K562 (cell line): ENCODE measurements around the gene MRPL55. TPM values are rescaled to one million over a fixed set of nuclear protein-coding genes. Genes with fewer than 3 reads are reported as not detected.

ENCODE experiments used
- CHD2 ChIP-seq: IDR thresholded peaks from 2 replicates; pipeline ENCODE4 v1.6.1; 2011; ENCODE audit warnings: low read depth, low read length
- ETS2 ChIP-seq: IDR thresholded peaks from 2 replicates; pipeline ENCODE4 v1.6.1; 2016; ENCODE audit warnings: borderline replicate concordance, missing genetic modification characterization, mild to moderate bottlenecking, moderate library complexity, missing compliant biosample characterization; ENCODE audit not compliant: poor library complexity, severe bottlenecking
- ETV1 ChIP-seq: fragments of 450-650 bp; conservative IDR thresholded peaks from 2 replicates; pipeline ENCODE4 v1.6.1; 2016; ENCODE audit warnings: missing genetic modification characterization, control low read depth, low read depth, missing compliant biosample characterization
- HDAC3 ChIP-seq: fragments of 450-650 bp; IDR thresholded peaks from 2 replicates; pipeline ENCODE4 v1.6.1; 2018; ENCODE audit warnings: borderline replicate concordance, mild to moderate bottlenecking, moderate library complexity; ENCODE audit not compliant: partially characterized antibody
- HINFP ChIP-seq: fragments of 450-650 bp; conservative IDR thresholded peaks from 2 replicates; pipeline ENCODE4 v1.6.1; 2016; ENCODE audit warnings: missing genetic modification characterization, low read depth, mild to moderate bottlenecking, control low read depth, missing compliant biosample characterization
- ID3 ChIP-seq, 2 experiments: fragments of 250-450 bp in 1 of 2; fragments of 450-650 bp in 1 of 2; sonication (Bioruptor Pico) in 1 of 2; IDR thresholded peaks; 2 replicates each; pipeline versions ENCODE4 v1.6.1 to v1.8.0; 2016 to 2021; ENCODE audit warnings: mild to moderate bottlenecking in 2 of 2, moderate library complexity in 2 of 2, missing compliant biosample characterization in 1 of 2, missing genetic modification characterization in 1 of 2
- LEF1 ChIP-seq: fragments of 450-650 bp; IDR thresholded peaks from 2 replicates; pipeline ENCODE4 v1.6.1; 2016; ENCODE audit warnings: mild to moderate bottlenecking
- NELFE ChIP-seq: IDR thresholded peaks from 2 replicates; pipeline ENCODE4 v1.6.1; 2011; ENCODE audit warnings: mild to moderate bottlenecking; ENCODE audit not compliant: insufficient read depth, insufficient read length
- NR3C1 ChIP-seq: sonication (generic); formaldehyde crosslinking; IDR thresholded peaks from 2 replicates; pipeline ENCODE4 v1.8.1; 2022; ENCODE audit warnings: missing genetic modification reagents
- PML ChIP-seq: IDR thresholded peaks from 2 replicates; pipeline ENCODE4 v1.6.1; 2012; ENCODE audit warnings: low read length, inconsistent platforms
- SFPQ ChIP-seq: fragments of 200-400 bp; formaldehyde crosslinking; IDR thresholded peaks from 2 replicates; pipeline ENCODE4 v1.6.1; 2017; ENCODE audit warnings: mild to moderate bottlenecking, low read depth, low read length, moderate library complexity
- STAG1 ChIP-seq: sonication (generic); formaldehyde crosslinking; IDR thresholded peaks from 2 replicates; pipeline ENCODE4 v1.5.0; 2020; ENCODE audit warnings: missing genetic modification reagents, borderline replicate concordance
- ZNF212 ChIP-seq: fragments of 450-650 bp; formaldehyde crosslinking; IDR thresholded peaks from 2 replicates; pipeline ENCODE4 v1.4.0; 2020; ENCODE audit warnings: mild to moderate bottlenecking
- ZNF354B ChIP-seq: fragments of 250-450 bp; sonication (Bioruptor Pico); IDR thresholded peaks from 2 replicates; pipeline ENCODE4 v1.4.0; 2020
- ZNF655 ChIP-seq: fragments of 250-450 bp; sonication (Bioruptor Pico); IDR thresholded peaks from 2 replicates; pipeline ENCODE4 v1.5.0; 2021
- ZNF778 ChIP-seq: fragments of 450-650 bp; formaldehyde crosslinking; IDR thresholded peaks from 2 replicates; pipeline ENCODE4 v1.4.0; 2020; ENCODE audit warnings: mild to moderate bottlenecking, moderate library complexity
- polyA plus RNA-seq, 8 experiments: library from polyadenylated mRNA; depleted of rRNA in 4 of 8; stranded (reverse) in 5 of 8; unstranded in 3 of 8; fragments of >200 nt; fragmentation: Nextera tagmentation in 2 of 8; fragmentation: Illumina TruSeq in 1 of 8; extraction: Ambion mirVana in 2 of 8; extraction: Trizol in 1 of 8; gene quantifications; 2 replicates each; pipeline versions ENCODE4 v1.2.1 to v1.2.3, GENCODE V29; 2011 to 2014; ENCODE audit warnings: inconsistent platforms in 1 of 8, missing spikeins in 1 of 8
- total RNA-seq, 7 experiments: library from RNA; depleted of rRNA in 6 of 7; stranded (reverse); fragments of >200 nt in 6 of 7; fragmentation: Illumina TruSeq in 2 of 7; extraction: Trizol in 2 of 7; gene quantifications; 2 replicates each; pipeline versions ENCODE4 v1.2.1 to v1.2.3, GENCODE V29; 2011 to 2021; ENCODE audit warnings: low replicate concordance in 1 of 7
- TF ChIP-seq, protein P1 (sequence below): sonication (generic); formaldehyde crosslinking; IDR thresholded peaks from 2 replicates; pipeline ENCODE4 v1.8.1; 2022; ENCODE audit warnings: missing genetic modification reagents
- TF ChIP-seq, protein P2 (sequence below): fragments of 450-650 bp; IDR thresholded peaks from 2 replicates; pipeline ENCODE4 v1.6.1; 2018; ENCODE audit warnings: mild to moderate bottlenecking, low read depth; ENCODE audit not compliant: partially characterized antibody

MRPL55 gene
- total and polyA plus RNA-seq, 9 of the 15 experiments (the other 6 are each of a cell fraction or from before 2014, with no cell fraction given), result 34.9 to 228 (median 81.0) TPM

DNA sequence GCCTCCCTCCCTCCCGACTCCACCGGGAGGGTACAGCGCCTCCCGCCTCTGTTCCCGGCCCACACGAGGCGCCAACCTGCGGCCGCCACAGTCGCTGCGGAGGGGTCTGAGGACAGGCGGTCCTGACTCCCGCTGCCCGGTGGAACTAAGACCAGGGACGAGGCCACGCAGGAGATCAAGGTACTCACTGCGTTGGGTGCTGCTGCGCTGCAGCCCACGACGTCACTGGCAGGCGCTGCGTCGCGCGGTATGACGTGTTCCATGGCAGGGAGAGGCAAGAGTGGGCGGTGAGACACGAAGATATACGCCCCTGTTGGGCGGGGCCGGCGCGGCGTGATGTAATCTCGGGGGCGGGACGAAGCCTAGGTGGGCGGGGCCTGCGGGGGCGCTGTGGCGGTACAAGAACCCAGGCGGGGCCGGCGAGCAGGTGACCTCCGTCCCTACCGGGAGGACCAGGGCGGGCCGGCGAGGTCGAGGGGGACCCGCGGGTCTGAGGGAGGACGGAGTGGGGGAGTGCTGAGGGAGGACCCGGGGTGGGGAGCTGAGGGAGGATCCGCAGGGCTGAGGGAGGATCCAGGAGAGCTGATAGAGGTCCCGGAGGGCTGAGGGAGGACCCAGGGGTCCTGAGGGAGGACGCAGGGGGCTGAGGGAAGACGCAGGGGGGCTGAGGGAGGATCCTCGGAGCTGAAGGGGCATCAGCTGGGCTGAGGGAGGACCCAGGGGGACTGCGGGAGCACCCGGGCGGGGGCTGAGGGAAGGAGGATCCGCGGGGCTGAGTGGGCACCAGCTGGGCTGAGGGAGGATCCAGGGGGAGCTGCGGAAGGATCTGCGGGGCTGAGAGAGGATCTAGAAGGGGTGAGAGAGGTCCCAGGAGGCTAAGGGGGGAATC lies at the start of gene MRPL55 (continued):
- TF ChIP-seq ID3 (CRISPR knock-in tag; IDR thresholded peaks at IDR 0.05) (no peak), ID3 (tag; IDR thresholded peaks at IDR 0.05) (no peak), ZNF778 (CRISPR knock-in tag) (no peak), ETV1 (tag) (no peak), HINFP (tag) (no peak), CHD2 (peak; percentile 53; the same call in 1 of the 2 replicates), ETS2 (tag) (no peak), PML (peak; percentile 84), ZNF354B (CRISPR knock-in tag) (no peak), ZNF212 (CRISPR knock-in tag) (no peak), LEF1 (no peak), STAG1 (CRISPR knock-in tag) (0 out of 2 replicates have a peak, but pooled peaks have one; percentile 12), HDAC3 (no peak), NR3C1 (no peak), ZNF655 (CRISPR knock-in tag) (no peak), SFPQ (no peak), NELFE (no peak)
- TF ChIP-seq, protein P1, sequence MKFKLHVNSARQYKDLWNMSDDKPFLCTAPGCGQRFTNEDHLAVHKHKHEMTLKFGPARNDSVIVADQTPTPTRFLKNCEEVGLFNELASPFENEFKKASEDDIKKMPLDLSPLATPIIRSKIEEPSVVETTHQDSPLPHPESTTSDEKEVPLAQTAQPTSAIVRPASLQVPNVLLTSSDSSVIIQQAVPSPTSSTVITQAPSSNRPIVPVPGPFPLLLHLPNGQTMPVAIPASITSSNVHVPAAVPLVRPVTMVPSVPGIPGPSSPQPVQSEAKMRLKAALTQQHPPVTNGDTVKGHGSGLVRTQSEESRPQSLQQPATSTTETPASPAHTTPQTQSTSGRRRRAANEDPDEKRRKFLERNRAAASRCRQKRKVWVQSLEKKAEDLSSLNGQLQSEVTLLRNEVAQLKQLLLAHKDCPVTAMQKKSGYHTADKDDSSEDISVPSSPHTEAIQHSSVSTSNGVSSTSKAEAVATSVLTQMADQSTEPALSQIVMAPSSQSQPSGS (CRISPR knock-in tag), result no peak; the same call in 1 of the 2 replicates
- TF ChIP-seq, protein P2, sequence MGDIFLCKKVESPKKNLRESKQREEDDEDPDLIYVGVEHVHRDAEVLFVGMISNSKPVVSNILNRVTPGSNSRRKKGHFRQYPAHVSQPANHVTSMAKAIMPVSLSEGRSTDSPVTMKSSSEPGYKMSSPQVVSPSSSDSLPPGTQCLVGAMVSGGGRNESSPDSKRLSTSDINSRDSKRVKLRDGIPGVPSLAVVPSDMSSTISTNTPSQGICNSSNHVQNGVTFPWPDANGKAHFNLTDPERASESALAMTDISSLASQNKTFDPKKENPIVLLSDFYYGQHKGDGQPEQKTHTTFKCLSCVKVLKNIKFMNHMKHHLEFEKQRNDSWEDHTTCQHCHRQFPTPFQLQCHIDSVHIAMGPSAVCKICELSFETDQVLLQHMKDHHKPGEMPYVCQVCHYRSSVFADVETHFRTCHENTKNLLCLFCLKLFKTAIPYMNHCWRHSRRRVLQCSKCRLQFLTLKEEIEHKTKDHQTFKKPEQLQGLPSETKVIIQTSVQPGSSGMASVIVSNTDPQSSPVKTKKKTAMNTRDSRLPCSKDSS, result no peak
